Measurements from ENCODE around the gene CLEC16A. TPM values are rescaled to one million over a fixed set of nuclear protein-coding genes. Genes with fewer than 3 reads are reported as not detected.
"Not testable (repeated sequence)": the region's sequence is repeated elsewhere in the genome, so short reads cannot be mapped to it uniquely, and the experiment has no call there.

Gene CLEC16A
- total RNA-seq, 1 donor from 2014 or later: 14.6 TPM

DNA sequence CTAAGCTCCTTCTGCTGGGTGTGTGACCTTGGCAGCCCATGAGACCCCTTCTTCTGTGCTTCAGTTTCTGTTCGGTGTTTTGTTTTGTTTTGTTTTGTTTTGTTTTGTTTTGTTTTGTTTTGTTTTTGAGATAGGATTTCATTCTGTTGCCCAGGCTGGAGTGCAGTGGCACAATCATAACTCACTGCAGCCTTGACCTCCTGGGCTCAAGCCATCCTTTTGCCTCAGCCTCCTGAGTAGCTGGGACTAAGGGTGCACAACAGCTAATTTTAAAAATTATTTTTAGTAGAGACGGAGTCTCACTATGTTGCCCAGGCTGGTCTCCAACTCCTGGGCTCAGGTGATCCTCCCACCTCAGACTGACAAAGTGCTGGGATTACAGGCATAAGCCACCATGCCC is 276.1 kb downstream of the CLEC16A start:
- H3K4me1 ChIP-seq (ENCODE audit: control insufficient read depth in 3 of 3, insufficient read depth in 3 of 3, low read length in 3 of 3): peaks cover 0 to 14% (median 11%) of the 10 kb centered on the region in 3 donors
- not testable (repeated sequence) for H3K9ac ChIP-seq (ENCODE audit: low read depth in 1 of 3, low read length in 3 of 3); H3K27ac ChIP-seq (ENCODE audit: low read depth, low read length); H3K27me3 ChIP-seq (ENCODE audit: control insufficient read depth in 3 of 3, insufficient read depth in 3 of 3, low read length in 3 of 3); H3K36me3 ChIP-seq (ENCODE audit: control insufficient read depth in 3 of 3, insufficient read depth in 3 of 3, low read length in 3 of 3); H3K4me3 ChIP-seq (ENCODE audit: low read length in 3 of 3)
- peaks cover 7 to 13% (median 11%) of the 10 kb centered on the region in 3 donors for H3K9me3 ChIP-seq (ENCODE audit: control insufficient read depth in 3 of 3, low read length in 3 of 3)

GRCh38 chr16:11224096-11224893 is 279.9 kb downstream of the CLEC16A start:
- H3K4me3 ChIP-seq (ENCODE audit: low read length in 3 of 3): no peak overlapping the region
- peaks cover 0 to 14% (median 11%) of the 10 kb centered on the region in 3 donors for H3K4me1 ChIP-seq (ENCODE audit: control insufficient read depth in 3 of 3, insufficient read depth in 3 of 3, low read length in 3 of 3)
- H3K9me3 ChIP-seq (ENCODE audit: control insufficient read depth in 3 of 3, low read length in 3 of 3): no peaks in the 10 kb centered on the region
- H3K27ac ChIP-seq (ENCODE audit: low read depth, low read length): no peak overlapping the region
- no peaks in the 10 kb centered on the region for H3K36me3 ChIP-seq (ENCODE audit: control insufficient read depth in 3 of 3, insufficient read depth in 3 of 3, low read length in 3 of 3)
- H3K9ac ChIP-seq (ENCODE audit: low read depth in 1 of 3, low read length in 3 of 3): peak overlapping the region in 2 of 3 donors; percentile 43 to 54
- H3K27me3 ChIP-seq (ENCODE audit: control insufficient read depth in 3 of 3, insufficient read depth in 3 of 3, low read length in 3 of 3): no peaks in the 10 kb centered on the region

- peak overlapping the region in 1 of 3 donors; percentile 25 for H3K9ac ChIP-seq (ENCODE audit: low read depth in 1 of 3, low read length in 3 of 3)
- H3K27ac ChIP-seq (ENCODE audit: low read depth, low read length): no peak overlapping the region
- H3K4me3 ChIP-seq (ENCODE audit: low read length in 3 of 3): no peak overlapping the region
Observed at GRCh38 chr16:11224894-11225676, 280.7 kb downstream of the CLEC16A start.

DNA sequence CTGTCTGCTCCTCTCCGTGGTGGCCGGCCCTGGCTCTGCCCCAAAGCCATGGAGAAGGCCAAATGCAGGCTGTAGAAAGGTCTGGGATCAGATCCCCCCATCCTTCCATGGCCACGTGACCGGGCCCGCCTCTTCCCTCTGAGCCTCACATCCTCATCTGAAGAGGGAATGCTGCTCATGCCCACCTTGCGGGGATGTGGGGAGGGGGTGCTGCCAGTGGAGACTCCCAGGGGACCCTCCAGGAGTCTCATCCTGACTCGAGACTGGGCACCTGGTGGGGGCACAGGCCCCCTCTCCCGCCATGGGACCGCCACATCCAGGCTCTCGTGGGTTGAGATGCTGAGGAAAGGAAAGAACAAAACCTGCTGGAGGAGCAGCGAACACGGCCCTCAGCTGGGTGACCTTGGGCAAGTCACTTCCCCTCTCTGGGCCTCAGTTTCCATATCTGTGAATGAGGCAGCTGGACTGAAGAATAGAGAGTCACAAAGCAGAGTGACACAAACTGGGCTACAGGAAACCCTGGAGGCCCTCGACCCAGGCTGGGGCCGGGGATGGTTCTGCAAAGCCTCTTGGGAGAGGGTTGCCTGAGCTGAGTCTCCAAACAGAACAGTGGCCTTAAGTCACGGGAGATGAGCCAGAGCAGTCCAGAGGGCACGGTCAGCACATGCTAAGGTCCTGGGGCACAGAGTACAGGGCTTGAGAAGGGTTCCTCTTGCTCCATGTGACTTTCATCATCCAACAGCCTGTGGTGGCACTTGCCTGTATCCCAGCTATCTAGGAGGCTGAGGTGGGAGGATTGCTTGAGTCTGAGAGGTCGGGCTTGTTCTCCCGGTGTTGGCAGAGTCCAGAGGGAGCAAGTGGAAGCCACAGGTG is 281.5 kb downstream of the CLEC16A start:
- H3K9ac ChIP-seq (ENCODE audit: low read depth in 1 of 3, low read length in 3 of 3): no peak overlapping the region
- no peaks in the 10 kb centered on the region for H3K27me3 ChIP-seq (ENCODE audit: control insufficient read depth in 3 of 3, insufficient read depth in 3 of 3, low read length in 3 of 3)
- H3K4me1 ChIP-seq (ENCODE audit: control insufficient read depth in 3 of 3, insufficient read depth in 3 of 3, low read length in 3 of 3): peaks cover 0 to 14% (median 11%) of the 10 kb centered on the region in 3 donors
- no peaks in the 10 kb centered on the region for H3K9me3 ChIP-seq (ENCODE audit: control insufficient read depth in 3 of 3, low read length in 3 of 3)
- H3K36me3 ChIP-seq (ENCODE audit: control insufficient read depth in 3 of 3, insufficient read depth in 3 of 3, low read length in 3 of 3): no peaks in the 10 kb centered on the region
- no peak overlapping the region for H3K27ac ChIP-seq (ENCODE audit: low read depth, low read length)
- H3K4me3 ChIP-seq (ENCODE audit: low read length in 3 of 3): no peak overlapping the region

More at GRCh38 chr16:11224894-11225676, 280.7 kb downstream of the CLEC16A start:
- no peaks in the 10 kb centered on the region for H3K9me3 ChIP-seq (ENCODE audit: control insufficient read depth in 3 of 3, low read length in 3 of 3)
- H3K36me3 ChIP-seq (ENCODE audit: control insufficient read depth in 3 of 3, insufficient read depth in 3 of 3, low read length in 3 of 3): no peaks in the 10 kb centered on the region
- no peaks in the 10 kb centered on the region for H3K27me3 ChIP-seq (ENCODE audit: control insufficient read depth in 3 of 3, insufficient read depth in 3 of 3, low read length in 3 of 3)
- H3K4me1 ChIP-seq (ENCODE audit: control insufficient read depth in 3 of 3, insufficient read depth in 3 of 3, low read length in 3 of 3): peaks cover 0 to 14% (median 11%) of the 10 kb centered on the region in 3 donors

DNA sequence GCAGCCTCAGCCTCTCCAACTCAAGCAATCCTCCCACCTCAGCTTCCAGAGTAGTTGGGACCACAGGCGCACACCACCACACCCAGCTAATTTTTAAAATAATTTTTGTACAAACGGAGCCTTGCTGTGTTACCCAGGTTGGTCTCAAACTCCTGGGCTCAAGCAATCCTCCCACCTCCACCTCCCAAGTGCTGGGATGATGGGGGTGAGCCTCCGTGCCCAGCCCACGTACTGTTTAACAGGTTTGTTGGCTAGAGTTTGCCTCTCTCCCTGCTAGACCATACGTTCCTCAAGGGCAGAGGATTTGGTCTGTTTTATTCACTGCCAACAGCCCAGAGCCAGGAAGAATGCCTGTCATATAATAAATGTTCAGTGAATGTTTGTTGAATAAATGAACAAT is 285.1 kb downstream of the CLEC16A start:
- Histone ChIP-seq H3K36me3 (ENCODE audit: control insufficient read depth in 3 of 3, insufficient read depth in 3 of 3, low read length in 3 of 3) (no peaks in the 10 kb centered on the region), H3K4me1 (ENCODE audit: control insufficient read depth in 3 of 3, insufficient read depth in 3 of 3, low read length in 3 of 3) (peaks cover 0 to 8% (median 6%) of the 10 kb centered on the region in 3 donors), H3K27me3 (ENCODE audit: control insufficient read depth in 3 of 3, insufficient read depth in 3 of 3, low read length in 3 of 3) (peaks cover 0 to 2% (median 0%) of the 10 kb centered on the region in 3 donors), H3K9ac (ENCODE audit: low read depth in 1 of 3, low read length in 3 of 3) (no peak overlapping the region), H3K9me3 (ENCODE audit: control insufficient read depth in 3 of 3, low read length in 3 of 3) (no peaks in the 10 kb centered on the region), H3K27ac (ENCODE audit: low read depth, low read length) (no peak overlapping the region), H3K4me3 (ENCODE audit: low read length in 3 of 3) (no peak overlapping the region)

GRCh38 chr16:11229906-11230305 is 285.5 kb downstream of the CLEC16A start:
- Histone ChIP-seq H3K9ac (ENCODE audit: low read depth in 1 of 3, low read length in 3 of 3) (no peak overlapping the region), H3K36me3 (ENCODE audit: control insufficient read depth in 3 of 3, insufficient read depth in 3 of 3, low read length in 3 of 3) (no peaks in the 10 kb centered on the region), H3K4me3 (ENCODE audit: low read length in 3 of 3) (no peak overlapping the region), H3K27me3 (ENCODE audit: control insufficient read depth in 3 of 3, insufficient read depth in 3 of 3, low read length in 3 of 3) (peaks cover 0 to 2% (median 0%) of the 10 kb centered on the region in 3 donors), H3K27ac (ENCODE audit: low read depth, low read length) (no peak overlapping the region), H3K4me1 (ENCODE audit: control insufficient read depth in 3 of 3, insufficient read depth in 3 of 3, low read length in 3 of 3) (peaks cover 0 to 4% (median under 1%) of the 10 kb centered on the region in 3 donors), H3K9me3 (ENCODE audit: control insufficient read depth in 3 of 3, low read length in 3 of 3) (no peaks in the 10 kb centered on the region)

GRCh38 chr16:11231367-11231970 is 287.1 kb downstream of the CLEC16A start:
- no peaks in the 10 kb centered on the region for H3K4me1 ChIP-seq (ENCODE audit: control insufficient read depth in 3 of 3, insufficient read depth in 3 of 3, low read length in 3 of 3)
- H3K9ac ChIP-seq (ENCODE audit: low read depth in 1 of 3, low read length in 3 of 3): no peak overlapping the region
- H3K9me3 ChIP-seq (ENCODE audit: control insufficient read depth in 3 of 3, low read length in 3 of 3): no peaks in the 10 kb centered on the region
- no peak overlapping the region for H3K27ac ChIP-seq (ENCODE audit: low read depth, low read length)
- H3K27me3 ChIP-seq (ENCODE audit: control insufficient read depth in 3 of 3, insufficient read depth in 3 of 3, low read length in 3 of 3): peaks cover 0 to 2% (median 0%) of the 10 kb centered on the region in 3 donors
- no peak overlapping the region for H3K4me3 ChIP-seq (ENCODE audit: low read length in 3 of 3)
- no peaks in the 10 kb centered on the region for H3K36me3 ChIP-seq (ENCODE audit: control insufficient read depth in 3 of 3, insufficient read depth in 3 of 3, low read length in 3 of 3)

All from skeletal muscle tissue (tissue), 4 donors.